Measurements from ENCODE around the gene FOXN3. TPM values are rescaled to one million over a fixed set of nuclear protein-coding genes. Genes with fewer than 3 reads are reported as not detected.
A peak's percentile ranks its signal among the peaks of the same experiment; 100 is the strongest.

FOXN3 gene
- polyA plus RNA-seq, 3 donors = 26.9 to 32.0 (median 27.8) TPM

DNA sequence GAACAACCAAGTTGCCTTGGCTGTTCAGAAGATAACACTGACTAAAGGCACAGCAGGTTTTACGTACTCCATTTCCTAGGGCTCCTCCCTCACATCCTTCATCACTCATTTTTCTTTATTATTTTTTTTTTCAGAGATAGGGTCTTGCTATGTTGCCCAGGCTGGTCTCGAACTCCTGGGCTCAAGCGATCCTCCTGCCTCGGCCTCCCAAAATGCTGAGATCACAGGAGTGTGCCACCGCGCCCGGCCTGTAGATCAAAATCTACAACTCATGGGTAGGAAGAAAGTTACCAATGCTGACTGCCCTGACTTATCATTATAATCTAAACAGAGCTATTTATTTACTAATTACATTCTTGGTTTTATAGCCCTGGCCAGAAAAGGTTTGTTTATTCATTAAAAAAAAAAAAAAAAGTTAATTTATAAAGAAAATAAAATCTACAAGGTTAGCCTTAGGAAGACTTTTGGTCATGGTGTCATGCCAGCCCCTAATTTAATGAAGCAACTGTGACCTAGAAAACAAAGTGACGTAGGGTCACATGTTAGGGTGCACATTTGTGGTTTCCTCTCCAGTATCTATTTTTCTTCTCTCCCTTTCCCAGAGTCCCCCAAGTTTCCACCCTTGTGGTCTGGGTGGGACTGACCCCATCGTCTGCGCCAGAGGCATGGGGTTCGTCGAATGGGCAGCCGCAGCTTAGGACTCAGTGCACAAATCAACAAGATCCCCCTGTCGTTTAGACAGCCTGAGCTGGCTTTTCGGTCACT lies 19.0 kb upstream of the FOXN3 start:
- DNase-seq = no peak

DNA sequence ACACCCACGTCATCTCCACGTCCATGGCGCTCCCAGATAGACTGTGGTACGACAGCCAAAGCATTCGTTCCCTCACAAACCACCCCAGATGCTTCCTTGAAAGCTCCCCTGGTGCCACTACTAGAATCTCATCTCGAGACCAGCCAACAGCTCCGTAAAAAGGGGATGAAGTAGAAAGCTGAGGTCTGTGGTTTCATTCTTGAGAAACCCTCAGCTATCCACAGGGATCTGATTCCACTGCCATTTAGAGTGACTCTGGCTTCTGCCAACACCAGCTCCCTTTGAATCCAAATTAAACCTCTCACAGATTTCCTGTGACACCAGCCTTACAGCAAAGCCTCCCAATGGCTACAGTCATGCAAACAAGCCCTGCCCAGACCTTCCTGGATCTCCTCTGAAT lies 18.5 kb upstream of the FOXN3 start:
- DNase-seq = no peak

DNA sequence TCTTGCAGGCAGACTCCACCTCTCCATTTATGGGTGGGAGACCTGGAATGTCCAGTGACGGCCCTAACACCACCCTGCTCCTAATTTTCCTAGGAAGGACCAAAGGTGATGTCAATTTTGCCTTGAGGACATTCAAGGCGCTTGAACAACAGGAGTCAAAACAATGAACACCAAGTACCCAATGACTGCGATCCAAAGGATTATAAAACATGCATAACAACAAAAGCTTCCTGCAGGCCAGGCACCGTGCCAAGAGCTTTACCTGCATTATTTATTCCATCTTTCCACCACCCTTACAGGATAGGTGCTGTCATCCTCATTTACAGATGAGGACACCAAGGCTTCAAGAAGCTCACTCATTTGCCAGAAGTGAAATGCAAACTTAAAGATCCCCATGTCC lies 15.2 kb upstream of the FOXN3 start:
- no peak for DNase-seq

GRCh38 chr14:89430391-89431236 lies 13.6 kb upstream of the FOXN3 start:
- DNase-seq = no peak

- peak; percentile 52 for DNase-seq
Measured at GRCh38 chr14:89429199-89430181, 12.5 kb upstream of the FOXN3 start.

- DNase-seq = no peak
Measured at GRCh38 chr14:89428546-89429198, 11.6 kb upstream of the FOXN3 start.

- no peak for DNase-seq
Measured at GRCh38 chr14:89428173-89428523, 11.1 kb upstream of the FOXN3 start.

DNA sequence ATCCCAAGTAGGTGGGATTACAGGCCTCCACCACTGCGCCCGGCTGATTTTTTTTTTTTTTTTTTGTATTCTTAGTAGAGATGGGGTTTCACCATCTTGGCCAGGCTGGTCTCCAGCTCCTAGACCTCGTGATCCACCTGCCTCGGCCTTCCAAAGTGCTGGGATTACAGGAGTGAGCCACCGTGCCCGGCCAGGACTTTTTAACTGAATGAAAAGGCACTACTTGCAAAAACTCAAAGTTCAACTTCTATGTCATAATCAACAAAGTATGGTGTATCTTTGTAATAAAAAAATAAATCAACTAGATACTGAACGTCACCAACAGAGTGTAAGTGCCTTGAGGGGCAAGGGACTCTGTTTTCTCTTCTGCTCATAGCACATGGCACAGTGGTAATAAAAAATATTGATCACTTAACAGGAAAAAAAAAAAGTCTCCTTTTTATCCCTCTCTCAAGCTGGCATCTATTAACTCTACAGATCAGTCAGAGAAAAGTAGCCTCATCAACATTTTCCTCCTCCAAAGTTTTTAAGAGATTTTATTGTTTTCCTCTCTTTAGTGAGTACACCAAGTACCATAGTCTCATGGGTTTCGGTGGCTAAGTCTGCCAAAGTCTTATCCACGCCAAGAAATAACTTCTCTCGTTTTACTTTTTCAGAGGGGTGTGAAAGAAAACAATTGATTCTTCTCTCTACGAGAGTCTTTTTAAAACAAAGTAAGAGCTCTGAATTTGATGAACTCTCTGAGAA lies 10.6 kb upstream of the FOXN3 start:
- DNase-seq = no peak

GRCh38 chr14:89425931-89426330 lies 8.9 kb upstream of the FOXN3 start:
- no peak for DNase-seq

GRCh38 chr14:89424241-89424640 lies 7.2 kb upstream of the FOXN3 start:
- DNase-seq = no peak

- DNase-seq = no peak
Measured at GRCh38 chr14:89422952-89423345, 5.9 kb upstream of the FOXN3 start.

GRCh38 chr14:89422181-89422951 lies 5.3 kb upstream of the FOXN3 start:
- DNase-seq = no peak

GRCh38 chr14:89420502-89420901 lies 3.5 kb upstream of the FOXN3 start:
- no peak for DNase-seq

DNA sequence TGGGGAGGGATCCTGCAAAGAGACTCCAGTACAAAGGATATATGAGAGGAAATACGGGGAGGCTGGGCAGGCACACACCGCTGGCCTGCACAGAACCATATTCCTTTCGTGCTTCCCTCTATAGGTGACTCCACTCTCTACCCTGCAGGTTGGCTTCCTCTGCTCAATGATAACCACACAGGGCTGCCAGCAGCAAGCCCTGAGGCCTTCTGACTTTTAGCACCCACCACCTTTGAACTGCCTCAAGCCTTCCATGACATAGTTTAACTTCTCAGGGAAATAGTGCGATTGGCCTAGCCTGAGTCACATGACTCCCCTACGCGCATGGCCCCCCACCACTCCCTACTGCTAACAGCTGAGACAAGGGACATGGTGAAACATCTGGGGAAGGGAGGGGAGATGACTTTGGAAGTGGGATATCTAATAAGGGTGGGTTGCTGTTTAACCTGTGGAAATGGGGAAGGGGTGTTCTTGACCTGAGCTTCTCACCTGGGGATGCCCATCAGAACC lies 3.0 kb upstream of the FOXN3 start:
- DNase-seq = no peak

DNA sequence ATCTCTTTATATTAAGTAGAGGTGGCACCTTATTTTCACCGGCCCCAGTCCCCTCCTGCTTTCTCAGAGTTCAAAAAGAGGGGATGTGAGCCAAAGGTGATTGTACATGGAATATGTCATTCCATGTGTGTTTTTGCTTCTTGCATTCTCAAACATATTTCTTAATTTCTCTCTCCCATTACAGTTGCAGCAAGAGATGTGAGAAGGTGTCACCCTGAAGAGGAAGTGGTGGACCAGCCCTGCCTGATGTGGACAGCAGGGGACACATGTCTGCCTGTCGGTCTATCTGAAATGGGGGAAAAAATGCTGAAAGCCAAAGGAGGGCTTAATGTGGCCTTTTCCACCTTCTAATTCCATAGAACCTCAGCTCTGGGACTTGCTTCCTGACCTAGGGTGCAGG lies 1.9 kb upstream of the FOXN3 start:
- DNase-seq = no peak

DNA sequence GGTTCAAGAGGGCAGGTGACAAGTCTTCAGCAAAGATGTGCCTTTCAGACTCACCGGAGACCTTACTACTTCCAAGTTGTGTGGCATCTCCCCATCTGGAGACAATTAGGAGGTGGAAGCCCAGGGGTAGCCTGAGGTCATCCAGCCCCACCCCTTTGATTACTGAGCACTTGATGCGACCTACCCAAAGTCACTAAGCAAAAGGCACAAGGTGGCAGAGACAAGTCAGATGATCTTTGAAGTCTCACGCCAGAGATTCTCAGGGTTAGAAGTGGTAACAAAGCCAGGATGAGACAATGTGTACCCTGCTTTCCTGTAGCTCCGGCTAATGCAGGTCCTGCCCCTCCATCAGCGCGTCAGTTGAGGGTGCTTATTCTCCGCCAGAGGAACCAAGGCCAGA lies 1.4 kb upstream of the FOXN3 start:
- DNase-seq = no peak

DNA sequence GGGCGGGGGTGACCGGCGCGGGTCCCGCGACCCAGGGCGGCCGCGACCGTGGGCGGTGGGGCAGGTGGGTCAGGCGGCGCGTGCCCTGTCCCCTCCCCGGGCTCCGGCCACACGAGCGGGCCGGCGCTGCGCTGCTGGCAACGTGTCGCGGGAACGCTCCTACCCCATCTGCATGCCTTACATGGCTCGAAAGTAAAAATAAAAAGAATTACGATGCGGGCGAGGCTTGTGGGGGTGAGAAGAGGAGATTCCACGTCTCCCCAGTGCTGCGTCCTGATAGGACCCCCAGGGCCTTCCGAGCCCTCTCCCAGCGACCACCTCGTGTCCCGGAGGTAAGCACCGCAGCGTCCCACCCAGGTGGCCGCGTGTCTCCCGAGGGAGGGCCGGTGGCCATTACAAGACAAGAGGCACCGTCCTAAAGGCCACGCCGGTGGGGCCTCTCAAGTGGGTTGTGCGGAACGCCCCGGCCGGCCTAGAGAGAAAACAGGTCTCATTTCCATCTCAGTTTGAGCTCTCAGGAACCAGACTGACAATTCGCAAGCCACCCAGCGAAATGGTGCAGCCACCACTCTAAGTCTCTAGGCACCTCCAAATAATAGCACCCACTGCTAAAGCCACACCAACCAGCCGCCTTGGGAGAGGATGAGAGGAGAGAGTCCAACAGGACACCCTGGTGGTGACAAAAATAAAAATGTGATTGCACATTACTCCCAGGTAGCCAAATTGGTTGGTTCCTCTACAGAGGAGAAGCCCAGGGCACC lies 612 bp upstream of the FOXN3 start:
- DNase-seq = peak; percentile 54

- peak; percentile 98 for DNase-seq
Measured at GRCh38 chr14:89416002-89416995, 734 bp downstream of the FOXN3 start.
